SK-N-SH treated with all-trans-retinoic acid at 6 μM for 48 hours (cell line): ENCODE results near the gene ZNF644.

Source experiments
- ATAC-seq: fragments of 200-7000 bp; cut with Tn5 transposase; 3 replicates; pipeline ENCODE4 v1.9.1; 2020; ENCODE audit warnings: mild to moderate bottlenecking, moderate library complexity
- ARNTL ChIP-seq: fragments of 450-650 bp; formaldehyde crosslinking; IDR thresholded peaks from 2 replicates; pipeline ENCODE4 v1.5.0; 2020; ENCODE audit warnings: low read depth, mild to moderate bottlenecking, moderate library complexity, borderline replicate concordance
- BACH2 ChIP-seq: fragments of 250-450 bp; sonication (Bioruptor Pico); IDR thresholded peaks from 2 replicates; pipeline ENCODE4 v1.9.0; 2021; ENCODE audit warnings: mild to moderate bottlenecking, borderline replicate concordance
- CSDC2 ChIP-seq: fragments of 250-450 bp; sonication (Bioruptor Pico); IDR thresholded peaks from 2 replicates; pipeline ENCODE4 v1.5.0; 2020; ENCODE audit warnings: mild to moderate bottlenecking, moderate library complexity
- CSRNP3 ChIP-seq: fragments of 250-450 bp; sonication (Bioruptor Pico); IDR thresholded peaks from 2 replicates; pipeline ENCODE4 v1.5.1; 2021; ENCODE audit warnings: mild to moderate bottlenecking, moderate library complexity
- ESRRG ChIP-seq: fragments of 250-450 bp; sonication (Bioruptor Pico); IDR thresholded peaks from 2 replicates; pipeline ENCODE4 v1.6.1; 2021; ENCODE audit warnings: mild to moderate bottlenecking
- ISL1 ChIP-seq: fragments of 250-450 bp; sonication (Bioruptor Pico); IDR thresholded peaks from 2 replicates; pipeline ENCODE4 v2.1.2; 2022; ENCODE audit warnings: mild to moderate bottlenecking, moderate library complexity
- OSR1 ChIP-seq: fragments of 250-450 bp; sonication (Bioruptor Pico); IDR thresholded peaks from 2 replicates; pipeline ENCODE4 v1.8.0; 2022; ENCODE audit warnings: moderate library complexity, mild to moderate bottlenecking, inconsistent platforms
- PATZ1 ChIP-seq: fragments of 250-450 bp; sonication (Bioruptor Pico); IDR thresholded peaks from 2 replicates; pipeline ENCODE4 v1.8.0; 2020; ENCODE audit warnings: mild to moderate bottlenecking, moderate library complexity, borderline replicate concordance
- POU6F1 ChIP-seq: fragments of 250-450 bp; sonication (Bioruptor Pico); IDR thresholded peaks from 2 replicates; pipeline ENCODE4 v1.8.0; 2021; ENCODE audit warnings: low read depth, mild to moderate bottlenecking, moderate library complexity, borderline replicate concordance
- PPARA ChIP-seq: fragments of 250-450 bp; sonication (Bioruptor Pico); IDR thresholded peaks from 2 replicates; pipeline ENCODE4 v1.5.0; 2020; ENCODE audit warnings: mild to moderate bottlenecking, borderline replicate concordance
- RARB ChIP-seq: fragments of 250-450 bp; sonication (Bioruptor Pico); IDR thresholded peaks from 2 replicates; pipeline ENCODE4 v1.8.0; 2021; ENCODE audit warnings: mild to moderate bottlenecking, moderate library complexity
- SNAI2 ChIP-seq: fragments of 250-450 bp; sonication (Bioruptor Pico); IDR thresholded peaks from 2 replicates; pipeline ENCODE4 v1.5.0; 2020; ENCODE audit warnings: mild to moderate bottlenecking, moderate library complexity
- TCF4 ChIP-seq: fragments of 250-450 bp; sonication (Bioruptor Pico); IDR thresholded peaks from 2 replicates; pipeline ENCODE4 v1.8.0; 2021; ENCODE audit warnings: mild to moderate bottlenecking, moderate library complexity, borderline replicate concordance
- TOX ChIP-seq: fragments of 250-450 bp; sonication (Bioruptor Pico); IDR thresholded peaks from 2 replicates; pipeline ENCODE4 v1.8.0; 2021; ENCODE audit warnings: mild to moderate bottlenecking, moderate library complexity, borderline replicate concordance
- TSHZ2 ChIP-seq: fragments of 250-450 bp; sonication (Bioruptor Pico); IDR thresholded peaks from 2 replicates; pipeline ENCODE4 v1.5.0; 2020; ENCODE audit warnings: mild to moderate bottlenecking, moderate library complexity
- ZC3H10 ChIP-seq: fragments of 250-450 bp; sonication (Bioruptor Pico); IDR thresholded peaks from 2 replicates; pipeline ENCODE4 v1.5.1; 2021; ENCODE audit warnings: mild to moderate bottlenecking, moderate library complexity
- ZFP3 ChIP-seq: fragments of 250-450 bp; sonication (Bioruptor Pico); IDR thresholded peaks from 2 replicates; pipeline ENCODE4 v1.5.0; 2020; ENCODE audit warnings: mild to moderate bottlenecking, moderate library complexity
- ZFP30 ChIP-seq: fragments of 450-650 bp; formaldehyde crosslinking; IDR thresholded peaks from 2 replicates; pipeline ENCODE4 v1.5.0; 2022; ENCODE audit warnings: mild to moderate bottlenecking, moderate library complexity
- ZNF565 ChIP-seq: fragments of 450-650 bp; formaldehyde crosslinking; conservative IDR thresholded peaks from 2 replicates; pipeline ENCODE4 v1.5.0; 2020; ENCODE audit warnings: low read depth, mild to moderate bottlenecking, moderate library complexity
- ZNF70 ChIP-seq: fragments of 450-650 bp; formaldehyde crosslinking; IDR thresholded peaks from 2 replicates; pipeline ENCODE4 v1.5.0; 2020; ENCODE audit warnings: mild to moderate bottlenecking, moderate library complexity
- ZNF8 ChIP-seq: fragments of 450-650 bp; formaldehyde crosslinking; IDR thresholded peaks from 2 replicates; pipeline ENCODE4 v1.5.0; 2020; ENCODE audit warnings: mild to moderate bottlenecking, moderate library complexity

Gene ZNF644

GRCh38 chr1:90990779-90991178 lies 31.1 kb downstream of the ZNF644 start:
- TF ChIP-seq ESRRG (CRISPR knock-in tag): no peak
- no peak for TF ChIP-seq SNAI2 (CRISPR knock-in tag)
- TF ChIP-seq ZNF565 (CRISPR knock-in tag): no peak
- no peak for TF ChIP-seq ZNF8
- TF ChIP-seq PPARA (CRISPR knock-in tag): no peak
- TF ChIP-seq ZC3H10 (CRISPR knock-in tag): no peak
- TF ChIP-seq CSDC2 (CRISPR knock-in tag): no peak
- no peak for TF ChIP-seq TCF4
- no peak for TF ChIP-seq RARB (CRISPR knock-in tag)
- no peak for TF ChIP-seq BACH2
- TF ChIP-seq ISL1 (CRISPR knock-in tag): no peak
- no peak for TF ChIP-seq ZFP30
- no peak for TF ChIP-seq ARNTL (CRISPR knock-in tag)
- TF ChIP-seq ZNF70: no peak
- TF ChIP-seq ZFP3 (CRISPR knock-in tag): no peak
- no peak for TF ChIP-seq TSHZ2 (CRISPR knock-in tag)
- TF ChIP-seq POU6F1: no peak
- no peak for ATAC-seq

GRCh38 chr1:90989990-90990389 lies 31.8 kb downstream of the ZNF644 start:
- no peak for TF ChIP-seq ZFP30
- TF ChIP-seq RARB (CRISPR knock-in tag): no peak
- TF ChIP-seq TOX: no peak
- no peak for TF ChIP-seq CSRNP3
- TF ChIP-seq OSR1 (CRISPR knock-in tag): no peak
- no peak for TF ChIP-seq TCF4
- no peak for ATAC-seq

- no peak for ATAC-seq
- no peak for TF ChIP-seq PPARA (CRISPR knock-in tag)
- no peak for TF ChIP-seq TOX
- no peak for TF ChIP-seq TCF4
- no peak for TF ChIP-seq RARB (CRISPR knock-in tag)
- no peak for TF ChIP-seq ARNTL (CRISPR knock-in tag)
- TF ChIP-seq POU6F1: no peak
- TF ChIP-seq ZFP30: no peak
- no peak for TF ChIP-seq SNAI2 (CRISPR knock-in tag)
- TF ChIP-seq ZNF8: no peak
- TF ChIP-seq ZNF70: no peak
- no peak for TF ChIP-seq PATZ1 (CRISPR knock-in tag)
- no peak for TF ChIP-seq ZC3H10 (CRISPR knock-in tag)
- TF ChIP-seq TSHZ2 (CRISPR knock-in tag): no peak
- TF ChIP-seq ZFP3 (CRISPR knock-in tag): no peak
These were observed 32.5 kb downstream of the ZNF644 start for GRCh38 chr1:90989302-90989701.
